CD4-positive, alpha-beta T cell (primary cell): ENCODE measurements around the gene ZNF468. TPM values are rescaled to one million over a fixed set of nuclear protein-coding genes. Genes with fewer than 3 reads are reported as not detected.
"Not testable (repeated sequence)": the region's sequence is repeated elsewhere in the genome, so short reads cannot be mapped to it uniquely, and the experiment has no call there.

Source experiments
- ATAC-seq: fragments of 200-7000 bp; cut with Tn5 transposase; one replicate; pipeline ENCODE4 v1.10.0; 2022; ENCODE audit warnings: mild to moderate bottlenecking; ENCODE audit not compliant: poor library complexity
- CTCF ChIA-PET: fragments of 350-600 bp; sonication (Branson Sonifier 250); formaldehyde crosslinking; loops from one replicate; lab custom pipeline; 2021; ENCODE audit warnings: antibody characterized with exemption, inconsistent platforms; lab: Charles Lee
- POLR2A ChIA-PET: fragments of 350-600 bp; sonication (Branson Sonifier 250); formaldehyde crosslinking; loops from one replicate; lab custom pipeline; 2021; ENCODE audit warnings: antibody characterized with exemption, inconsistent platforms; lab: Charles Lee
- DNase-seq, 14 experiments: peaks; one replicate each; pipeline ENCODE4 v3.0.0-alpha.2; 2013 to 2020; ENCODE audit warnings: mixed read lengths in 2 of 14
- H3K27ac ChIP-seq, 2 donors: one replicate each; pipeline versions ENCODE4 v1.5.1 to v1.7.0; 2013; ENCODE audit warnings: low read length in 2 of 2, low read depth in 1 of 2, mild to moderate bottlenecking in 1 of 2
- H3K27me3 ChIP-seq, 2 experiments: 1 replicate in 1 of 2; 2 replicates in 1 of 2; pipeline versions ENCODE4 v1.6.1 to v1.7.0; 2013; ENCODE audit warnings: low read length in 2 of 2, control low read depth in 1 of 2, mild to moderate bottlenecking in 1 of 2, moderate library complexity in 1 of 2; ENCODE audit not compliant: insufficient read depth in 2 of 2, control insufficient read depth in 1 of 2
- H3K36me3 ChIP-seq: one replicate; pipeline ENCODE4 v1.6.1; 2013; ENCODE audit warnings: low read length, control low read depth; ENCODE audit not compliant: insufficient read depth
- H3K4me1 ChIP-seq: one replicate; pipeline ENCODE4 v1.6.1; 2013; ENCODE audit warnings: low read length, control low read depth; ENCODE audit not compliant: insufficient read depth
- H3K4me3 ChIP-seq: one replicate; pipeline ENCODE4 v1.5.1; 2013; ENCODE audit warnings: mild to moderate bottlenecking, low read length, moderate library complexity
- H3K9me3 ChIP-seq, 2 experiments: 1 replicate in 1 of 2; 2 replicates in 1 of 2; pipeline versions ENCODE4 v1.6.1 to v1.7.0; 2013; ENCODE audit warnings: low read length in 2 of 2, mild to moderate bottlenecking in 2 of 2, control low read depth in 1 of 2, moderate library complexity in 1 of 2; ENCODE audit not compliant: control insufficient read depth in 1 of 2, insufficient read depth in 1 of 2
- H3K27ac Mint-ChIP-seq: one replicate; pipeline ENCODE4 v1.8.0; 2020; ENCODE audit warnings: mixed read lengths
- H3K27me3 Mint-ChIP-seq: one replicate; pipeline ENCODE4 v1.8.0; 2021; ENCODE audit warnings: mixed read lengths
- H3K36me3 Mint-ChIP-seq: one replicate; pipeline ENCODE4 v1.8.0; 2021; ENCODE audit warnings: low read depth, mixed read lengths
- H3K4me1 Mint-ChIP-seq: one replicate; pipeline ENCODE4 v1.8.0; 2021; ENCODE audit warnings: low read depth, mixed read lengths
- H3K4me3 Mint-ChIP-seq: one replicate; pipeline ENCODE4 v1.8.0; 2020; ENCODE audit warnings: mild to moderate bottlenecking, mixed read lengths
- H3K9me3 Mint-ChIP-seq: one replicate; pipeline ENCODE4 v1.8.0; 2020; ENCODE audit warnings: mixed read lengths
- CTCF ChIP-seq: fragments of 200-600 bp; IDR thresholded peaks from one replicate; pipeline ENCODE4 v1.8.0; 2022; ENCODE audit warnings: antibody characterized with exemption, mild to moderate bottlenecking
- intact Hi-C, 2 experiments: fragments of 100-400 bp; cut with DNase I in 1 of 2; cut with micrococcal nuclease in 1 of 2; formaldehyde crosslinking; loops; one replicate each; pipeline versions ENCODE4 v1.15.1 to v1.9.0; 2023 to 2025; cut with DNase I, micrococcal nuclease
- total RNA-seq, 174 experiments: library from RNA in 2 of 174; stranded (reverse) in 2 of 174; gene quantifications; one replicate each; pipeline ENCODE4 v1.2.3 and lab custom pipeline; 2021 to 2026

The ZNF468 gene
- total RNA-seq, 2 experiments from 2014 or later: 8.4 to 11.6 TPM

- Mint-ChIP-seq H3K9me3 (peaks cover 3% of the 10 kb centered on the region), H3K27ac (no peak overlapping the region), H3K4me1 (peaks cover 7% of the 10 kb centered on the region), H3K36me3 (peaks cover 97% of the 10 kb centered on the region), H3K27me3 (no peaks in the 10 kb centered on the region), H3K4me3 (no peak overlapping the region)
- DNase-seq: no peak
- no peak for TF ChIP-seq CTCF
- no peaks in the 10 kb centered on the region for H3K27me3 ChIP-seq
- CTCF ChIA-PET: no interaction called here
- no peak overlapping the region for H3K27ac ChIP-seq
- no peak overlapping the region for H3K4me3 ChIP-seq
- POLR2A ChIA-PET: no interaction called here
- no peaks in the 10 kb centered on the region for H3K4me1 ChIP-seq
- H3K9me3 ChIP-seq: peaks cover 16 to 42% of the 10 kb centered on the region in 2 experiments
- H3K36me3 ChIP-seq: peaks cover 42% of the 10 kb centered on the region
- intact Hi-C loops: no loop called here
- ATAC-seq: no peak
Measured at GRCh38 chr19:52889076-52889475, 31.7 kb upstream of the ZNF468 start.

DNA sequence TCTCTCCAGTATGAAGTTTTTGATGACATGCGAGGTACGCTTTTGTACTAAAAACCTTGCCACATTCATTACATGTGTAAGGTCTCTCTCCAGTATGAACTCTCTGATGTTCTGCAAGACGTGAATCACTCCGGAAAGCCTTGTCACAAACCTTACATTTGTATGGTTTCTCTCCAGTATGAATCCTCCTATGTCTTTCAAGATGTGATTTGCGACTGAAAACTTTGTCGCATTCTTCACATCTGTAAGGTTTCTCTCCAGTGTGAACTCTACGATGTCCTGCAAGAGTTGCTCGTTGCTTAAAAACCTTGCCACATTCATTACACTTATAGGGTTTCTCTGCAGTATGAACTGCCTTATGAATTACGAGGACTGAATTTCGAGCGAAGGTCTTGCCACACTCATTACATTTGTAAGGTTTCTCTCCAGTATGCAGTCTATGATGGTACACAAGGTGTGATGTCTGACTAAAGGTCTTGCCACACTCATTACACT lies 23.5 kb upstream of the ZNF468 start:
- Mint-ChIP-seq H3K9me3 (peaks cover 23% of the 10 kb centered on the region), H3K4me1 (no peaks in the 10 kb centered on the region), H3K36me3 (peaks cover 93% of the 10 kb centered on the region), H3K4me3 (no peak overlapping the region), H3K27me3 (no peaks in the 10 kb centered on the region), H3K27ac (no peak overlapping the region)
- ChIA-PET CTCF (no interaction called here), POLR2A (no interaction called here)
- H3K4me1 ChIP-seq: no peaks in the 10 kb centered on the region
- no peak for DNase-seq
- intact Hi-C loops: no loop called here
- H3K27ac ChIP-seq: no peak overlapping the region
- H3K36me3 ChIP-seq: peaks cover 42% of the 10 kb centered on the region
- no peak overlapping the region for H3K4me3 ChIP-seq
- TF ChIP-seq CTCF: no peak
- no peak for ATAC-seq
- H3K27me3 ChIP-seq: no peaks in the 10 kb centered on the region
- peaks cover 55 to 86% of the 10 kb centered on the region in 2 experiments for H3K9me3 ChIP-seq

DNA sequence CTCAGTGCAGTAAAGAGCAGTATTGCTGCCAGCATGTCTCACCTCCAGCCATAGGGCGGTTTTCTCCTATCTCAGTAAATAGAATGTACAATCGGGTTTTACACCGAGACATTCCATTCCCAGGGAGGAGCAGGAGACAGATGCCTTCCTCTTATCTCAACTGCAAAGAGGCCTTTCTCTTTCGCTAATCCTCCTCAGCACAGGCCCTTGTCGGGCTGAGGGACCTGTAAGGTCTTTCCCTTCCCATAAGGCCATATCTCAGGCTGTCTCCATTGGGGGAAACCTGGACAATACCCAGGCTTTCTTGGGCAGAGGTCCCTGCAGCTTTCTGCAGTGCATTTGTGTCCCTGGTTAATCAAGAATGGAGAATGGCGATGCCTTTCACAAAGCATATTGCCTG lies 15.6 kb upstream of the ZNF468 start:
- H3K27me3 ChIP-seq, H3K4me3 Mint-ChIP-seq, POLR2A ChIA-PET, DNase-seq, H3K27ac ChIP-seq, intact Hi-C loops, H3K36me3 ChIP-seq, CTCF ChIA-PET, H3K4me3 ChIP-seq, ATAC-seq, H3K4me1 Mint-ChIP-seq, H3K27me3 Mint-ChIP-seq, H3K27ac Mint-ChIP-seq, H3K9me3 Mint-ChIP-seq, H3K4me1 ChIP-seq: not testable (repeated sequence)
- H3K36me3 Mint-ChIP-seq: peaks cover 67% of the 10 kb centered on the region
- peaks cover 27 to 33% of the 10 kb centered on the region in 2 experiments for H3K9me3 ChIP-seq

DNA sequence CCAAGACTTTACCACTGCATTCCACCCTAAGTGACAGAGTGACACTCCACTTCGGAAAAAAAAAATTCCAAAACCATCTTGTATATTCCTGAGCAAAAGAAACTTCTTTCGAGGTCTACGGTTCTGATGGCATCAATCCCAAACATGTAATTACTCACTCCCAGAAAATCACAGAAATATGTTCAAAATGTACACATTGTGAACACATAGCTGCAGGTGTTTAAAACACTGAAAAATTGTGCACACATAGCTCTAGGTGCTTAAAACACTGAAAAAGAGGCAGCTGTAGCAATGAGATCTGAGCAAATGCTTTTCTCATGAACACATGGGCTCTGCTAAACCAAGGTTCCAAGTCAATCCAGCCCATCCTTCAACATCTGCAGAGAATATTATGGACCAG lies 14.0 kb upstream of the ZNF468 start:
- no peak for ATAC-seq
- H3K9me3 ChIP-seq: peaks cover 12 to 31% of the 10 kb centered on the region in 2 experiments
- no peaks in the 10 kb centered on the region for H3K4me1 ChIP-seq
- POLR2A ChIA-PET: no interaction called here
- Mint-ChIP-seq H3K36me3 (peaks cover 58% of the 10 kb centered on the region), H3K4me1 (no peaks in the 10 kb centered on the region), H3K4me3 (no peak overlapping the region), H3K9me3 (no peaks in the 10 kb centered on the region), H3K27me3 (no peaks in the 10 kb centered on the region), H3K27ac (no peak overlapping the region)
- no peak overlapping the region for H3K27ac ChIP-seq
- CTCF ChIA-PET: no interaction called here
- no peak for TF ChIP-seq CTCF
- H3K36me3 ChIP-seq: no peaks in the 10 kb centered on the region
- no peak overlapping the region for H3K4me3 ChIP-seq
- H3K27me3 ChIP-seq: no peaks in the 10 kb centered on the region
- intact Hi-C loops: no loop called here
- DNase-seq: no peak

DNA sequence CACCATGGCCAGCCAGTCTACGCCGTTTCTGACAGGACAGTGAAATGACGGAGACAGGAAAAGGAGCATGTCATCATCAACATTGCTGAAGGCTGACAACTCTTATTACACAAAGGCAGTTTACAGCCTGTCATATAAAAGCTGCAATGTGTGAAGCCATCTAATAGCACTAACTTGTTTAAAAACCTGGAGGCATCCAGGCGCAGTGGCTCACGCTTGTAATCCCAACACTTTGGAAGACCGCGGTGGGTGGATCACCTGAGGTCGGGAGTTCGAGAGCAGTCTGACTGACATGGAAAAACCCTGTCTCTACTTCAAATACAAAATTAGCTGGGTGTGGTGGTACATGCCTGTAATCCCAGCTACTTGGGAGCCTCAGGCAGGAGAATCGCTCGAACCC lies 10.6 kb upstream of the ZNF468 start:
- H3K27ac ChIP-seq, DNase-seq, H3K4me1 Mint-ChIP-seq, H3K4me3 Mint-ChIP-seq, H3K36me3 ChIP-seq, POLR2A ChIA-PET, CTCF ChIA-PET, H3K27me3 Mint-ChIP-seq, H3K27me3 ChIP-seq, H3K27ac Mint-ChIP-seq, H3K9me3 Mint-ChIP-seq, H3K4me3 ChIP-seq, ATAC-seq, H3K4me1 ChIP-seq: not testable (repeated sequence)
- intact Hi-C loops: loop anchor here in 1 of 2 experiments (10.0 kb wide), 1 partner anchor 987 kb away; no protein-coding TSS in a partner anchor
- H3K36me3 Mint-ChIP-seq: peaks cover 26% of the 10 kb centered on the region
- H3K9me3 ChIP-seq: peaks cover 0 to 30% of the 10 kb centered on the region in 2 experiments
